GM23338 (cell line): ENCODE results near the gene GRK5. TPM values are rescaled to one million over a fixed set of nuclear protein-coding genes. Genes with fewer than 3 reads are reported as not detected.

Experiments
- ATAC-seq: fragments of 200-7000 bp; cut with Tn5 transposase; 3 replicates; pipeline ENCODE4 v1.9.1; 2020
- DNase-seq: peaks from one replicate; pipeline ENCODE4 v3.0.0-alpha.2; 2015; ENCODE audit warnings: low spot score
- H2AFZ ChIP-seq: fragments of 200-600 bp; sonication (generic); 2 replicates; pipeline ENCODE4 v1.8.0; 2016; ENCODE audit warnings: antibody characterized with exemption, mild to moderate bottlenecking, moderate library complexity
- H3F3A ChIP-seq: fragments of 200-600 bp; sonication (generic); replicated peaks from 2 replicates; pipeline ENCODE4 v1.8.0; 2017; ENCODE audit warnings: antibody characterized with exemption, mixed run types, low read depth
- H3K27ac ChIP-seq: fragments of 200-600 bp; sonication (generic); 2 replicates; pipeline ENCODE4 v1.6.1; 2016; ENCODE audit warnings: low read depth
- H3K27me3 ChIP-seq: fragments of 200-600 bp; sonication (generic); 2 replicates; pipeline ENCODE4 v1.8.0; 2016; ENCODE audit warnings: mild to moderate bottlenecking, mixed run types, moderate library complexity; ENCODE audit not compliant: insufficient read depth
- H3K36me3 ChIP-seq: fragments of 200-600 bp; sonication (generic); 2 replicates; pipeline ENCODE4 v1.8.0; 2016; ENCODE audit warnings: mild to moderate bottlenecking; ENCODE audit not compliant: insufficient read depth
- H3K4me1 ChIP-seq: fragments of 200-600 bp; sonication (generic); 2 replicates; pipeline ENCODE4 v1.8.0; 2016; ENCODE audit warnings: mild to moderate bottlenecking, moderate library complexity; ENCODE audit not compliant: insufficient read depth
- H3K4me2 ChIP-seq: fragments of 200-600 bp; sonication (generic); 2 replicates; pipeline ENCODE4 v1.7.1; 2017; ENCODE audit warnings: mixed run types
- H3K4me3 ChIP-seq: fragments of 200-600 bp; sonication (generic); 2 replicates; pipeline ENCODE4 v1.6.1; 2016; ENCODE audit warnings: mixed run types
- H3K79me2 ChIP-seq: fragments of 200-600 bp; sonication (generic); replicated peaks from 2 replicates; pipeline ENCODE4 v1.8.0; 2017; ENCODE audit warnings: mild to moderate bottlenecking; ENCODE audit not compliant: insufficient read depth
- H3K9me2 ChIP-seq: fragments of 200-600 bp; sonication (generic); 2 replicates; pipeline ENCODE4 v1.8.0; 2017; ENCODE audit not compliant: insufficient read depth
- H4K20me1 ChIP-seq: fragments of 200-600 bp; sonication (generic); replicated peaks from 2 replicates; pipeline ENCODE4 v1.8.0; 2017; ENCODE audit warnings: mild to moderate bottlenecking; ENCODE audit not compliant: insufficient read depth
- H3K27ac Mint-ChIP-seq: 2 replicates; pipeline ENCODE4 v1.8.0; 2020; ENCODE audit warnings: inconsistent platforms, mild to moderate bottlenecking, moderate library complexity, mixed read lengths
- H3K27me3 Mint-ChIP-seq: 3 replicates; pipeline ENCODE4 v1.8.0; 2022; ENCODE audit warnings: low read depth, mild to moderate bottlenecking, moderate library complexity, mixed read lengths, inconsistent platforms; ENCODE audit not compliant: insufficient read depth, poor library complexity
- H3K36me3 Mint-ChIP-seq: 3 replicates; pipeline ENCODE4 v1.8.0; 2021; ENCODE audit warnings: low read depth, mild to moderate bottlenecking, inconsistent platforms, moderate library complexity, mixed read lengths
- H3K4me1 Mint-ChIP-seq: 3 replicates; pipeline ENCODE4 v1.8.0; 2020; ENCODE audit warnings: mild to moderate bottlenecking, inconsistent platforms, mixed read lengths
- H3K4me3 Mint-ChIP-seq: 3 replicates; pipeline ENCODE4 v1.8.0; 2021; ENCODE audit warnings: moderate library complexity, mild to moderate bottlenecking, inconsistent platforms, mixed read lengths
- H3K9me3 Mint-ChIP-seq: 3 replicates; pipeline ENCODE4 v1.8.0; 2020; ENCODE audit warnings: moderate library complexity, mild to moderate bottlenecking, inconsistent platforms, mixed read lengths
- CREB1 ChIP-seq: fragments of 250-450 bp; sonication (Bioruptor Pico); IDR thresholded peaks from 2 replicates; pipeline ENCODE4 v1.5.0; 2020; ENCODE audit warnings: low read depth, mild to moderate bottlenecking, moderate library complexity
- CTCF ChIP-seq, 2 experiments: fragments of 200-600 bp in 1 of 2; sonication (generic) in 1 of 2; conservative IDR thresholded peaks; 2 replicates each; pipeline versions ENCODE4 v1.5.1 to v1.6.1; 2016 to 2017; ENCODE audit warnings: antibody characterized with exemption in 2 of 2, low read depth in 2 of 2, mild to moderate bottlenecking in 2 of 2, moderate library complexity in 1 of 2
- ETS1 ChIP-seq: IDR thresholded peaks from 2 replicates; pipeline ENCODE4 v1.6.1; 2016; ENCODE audit warnings: antibody characterized with exemption
- EZH2 ChIP-seq: fragments of 200-600 bp; sonication (generic); IDR thresholded peaks from one replicate; pipeline ENCODE4 v1.8.0; 2017; ENCODE audit warnings: antibody characterized with exemption, mild to moderate bottlenecking, low read depth; ENCODE audit not compliant: unreplicated experiment
- EZH2phosphoT487 ChIP-seq: fragments of 200-600 bp; sonication (generic); IDR thresholded peaks from one replicate; pipeline ENCODE4 v1.8.1; 2018; ENCODE audit warnings: antibody characterized with exemption; ENCODE audit not compliant: unreplicated experiment
- JUNB ChIP-seq: IDR thresholded peaks from one replicate; pipeline ENCODE4 v1.6.1; 2016; ENCODE audit warnings: antibody characterized with exemption; ENCODE audit not compliant: unreplicated experiment
- NANOG ChIP-seq: IDR thresholded peaks from 2 replicates; pipeline ENCODE4 v1.6.1; 2016; ENCODE audit warnings: antibody characterized with exemption, borderline replicate concordance
- POLR2AphosphoS5 ChIP-seq: IDR thresholded peaks from 2 replicates; pipeline ENCODE4 v1.6.1; 2016; ENCODE audit warnings: antibody characterized with exemption, low read depth
- REST ChIP-seq: IDR thresholded peaks from one replicate; pipeline ENCODE4 v1.6.1; 2018; ENCODE audit warnings: antibody characterized with exemption; ENCODE audit not compliant: unreplicated experiment
- STAT1 ChIP-seq: IDR thresholded peaks from one replicate; pipeline ENCODE4 v1.6.1; 2016; ENCODE audit warnings: antibody characterized with exemption; ENCODE audit not compliant: unreplicated experiment
- ZNF114 ChIP-seq: fragments of 250-450 bp; sonication (Bioruptor Pico); IDR thresholded peaks from 2 replicates; pipeline ENCODE4 v1.5.0; 2020; ENCODE audit warnings: mild to moderate bottlenecking, moderate library complexity
- polyA plus RNA-seq: library from polyadenylated mRNA; unstranded; fragments of >200 nt; fragmentation: Nextera tagmentation; extraction: Ambion mirVana; gene quantifications from 2 replicates; pipeline ENCODE4 v1.2.1, GENCODE V29; 2016
- total RNA-seq: library from RNA; depleted of rRNA; stranded (reverse); fragments of >200 nt; shearing (Covaris generic); gene quantifications from 2 replicates; pipeline ENCODE4 v1.2.3, GENCODE V29; 2014
- TF ChIP-seq, protein P1 (sequence below): fragments of 250-450 bp; sonication (Bioruptor Pico); IDR thresholded peaks from 2 replicates; pipeline ENCODE4 v1.5.0; 2020; ENCODE audit warnings: mild to moderate bottlenecking, moderate library complexity

GRK5 gene
- total and polyA plus RNA-seq, 2 experiments from 2014 or later = 0.53 to 2.0 TPM

DNA sequence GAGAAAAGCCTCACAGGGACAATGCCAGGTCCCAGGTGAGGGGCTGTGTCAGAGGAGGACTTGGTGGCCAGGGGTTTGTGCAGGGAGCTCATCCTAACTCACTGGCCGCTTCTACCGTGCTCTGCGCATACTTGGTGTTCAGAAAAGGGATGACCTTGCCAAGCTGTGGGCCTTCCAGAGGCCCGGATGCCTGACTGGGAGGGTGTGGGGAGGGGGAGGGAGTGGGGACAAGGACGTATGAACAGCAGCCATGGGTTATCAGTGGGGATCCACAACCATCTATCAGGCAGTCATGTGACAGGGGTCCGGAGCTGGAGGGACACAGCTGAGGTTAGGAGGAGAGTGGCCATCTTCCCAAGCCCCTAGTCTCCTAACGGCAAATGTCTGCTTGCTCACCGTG lies 48.0 kb upstream of the GRK5 start (continued):
- TF ChIP-seq CTCF (conservative IDR thresholded peaks at IDR 0.05; ENCODE audit: low read depth in 2 of 2) = no peak
- no peak for TF ChIP-seq NANOG

- Mint-ChIP-seq H3K4me3 (no peak overlapping the region), H3K27me3 (peaks cover 11% of the 10 kb centered on the region), H3K36me3 (peaks cover 28% of the 10 kb centered on the region), H3K9me3 (no peaks in the 10 kb centered on the region; the same call in 2 of the 3 replicates), H3K4me1 (peaks cover 8% of the 10 kb centered on the region), H3K27ac (no peak overlapping the region; the same call in 1 of the 2 replicates)
- no peak for ATAC-seq
- Histone ChIP-seq H3K4me2 (no peak overlapping the region), H4K20me1 (no peaks in the 10 kb centered on the region), H3K27ac (no peak overlapping the region), H2AFZ (no peak overlapping the region), H3K27me3 (no peaks in the 10 kb centered on the region), H3K36me3 (no peaks in the 10 kb centered on the region), H3K4me1 (peaks cover 13% of the 10 kb centered on the region), H3K9me2 (no peaks in the 10 kb centered on the region), H3F3A (peaks cover 11% of the 10 kb centered on the region; the same call in 1 of the 2 replicates), H3K4me3 (no peak overlapping the region), H3K79me2 (peaks cover 4% of the 10 kb centered on the region)
- DNase-seq = no peak
- no peak for TF ChIP-seq REST
- no peak for TF ChIP-seq NANOG
- no peak for TF ChIP-seq STAT1
- TF ChIP-seq CREB1 = no peak
- no peak for TF ChIP-seq ETS1
- no peak for TF ChIP-seq EZH2
- no peak for TF ChIP-seq JUNB
- TF ChIP-seq ZNF114 = no peak
- no peak for TF ChIP-seq EZH2phosphoT487
- no peak for TF ChIP-seq POLR2AphosphoS5
- TF ChIP-seq, protein P1, sequence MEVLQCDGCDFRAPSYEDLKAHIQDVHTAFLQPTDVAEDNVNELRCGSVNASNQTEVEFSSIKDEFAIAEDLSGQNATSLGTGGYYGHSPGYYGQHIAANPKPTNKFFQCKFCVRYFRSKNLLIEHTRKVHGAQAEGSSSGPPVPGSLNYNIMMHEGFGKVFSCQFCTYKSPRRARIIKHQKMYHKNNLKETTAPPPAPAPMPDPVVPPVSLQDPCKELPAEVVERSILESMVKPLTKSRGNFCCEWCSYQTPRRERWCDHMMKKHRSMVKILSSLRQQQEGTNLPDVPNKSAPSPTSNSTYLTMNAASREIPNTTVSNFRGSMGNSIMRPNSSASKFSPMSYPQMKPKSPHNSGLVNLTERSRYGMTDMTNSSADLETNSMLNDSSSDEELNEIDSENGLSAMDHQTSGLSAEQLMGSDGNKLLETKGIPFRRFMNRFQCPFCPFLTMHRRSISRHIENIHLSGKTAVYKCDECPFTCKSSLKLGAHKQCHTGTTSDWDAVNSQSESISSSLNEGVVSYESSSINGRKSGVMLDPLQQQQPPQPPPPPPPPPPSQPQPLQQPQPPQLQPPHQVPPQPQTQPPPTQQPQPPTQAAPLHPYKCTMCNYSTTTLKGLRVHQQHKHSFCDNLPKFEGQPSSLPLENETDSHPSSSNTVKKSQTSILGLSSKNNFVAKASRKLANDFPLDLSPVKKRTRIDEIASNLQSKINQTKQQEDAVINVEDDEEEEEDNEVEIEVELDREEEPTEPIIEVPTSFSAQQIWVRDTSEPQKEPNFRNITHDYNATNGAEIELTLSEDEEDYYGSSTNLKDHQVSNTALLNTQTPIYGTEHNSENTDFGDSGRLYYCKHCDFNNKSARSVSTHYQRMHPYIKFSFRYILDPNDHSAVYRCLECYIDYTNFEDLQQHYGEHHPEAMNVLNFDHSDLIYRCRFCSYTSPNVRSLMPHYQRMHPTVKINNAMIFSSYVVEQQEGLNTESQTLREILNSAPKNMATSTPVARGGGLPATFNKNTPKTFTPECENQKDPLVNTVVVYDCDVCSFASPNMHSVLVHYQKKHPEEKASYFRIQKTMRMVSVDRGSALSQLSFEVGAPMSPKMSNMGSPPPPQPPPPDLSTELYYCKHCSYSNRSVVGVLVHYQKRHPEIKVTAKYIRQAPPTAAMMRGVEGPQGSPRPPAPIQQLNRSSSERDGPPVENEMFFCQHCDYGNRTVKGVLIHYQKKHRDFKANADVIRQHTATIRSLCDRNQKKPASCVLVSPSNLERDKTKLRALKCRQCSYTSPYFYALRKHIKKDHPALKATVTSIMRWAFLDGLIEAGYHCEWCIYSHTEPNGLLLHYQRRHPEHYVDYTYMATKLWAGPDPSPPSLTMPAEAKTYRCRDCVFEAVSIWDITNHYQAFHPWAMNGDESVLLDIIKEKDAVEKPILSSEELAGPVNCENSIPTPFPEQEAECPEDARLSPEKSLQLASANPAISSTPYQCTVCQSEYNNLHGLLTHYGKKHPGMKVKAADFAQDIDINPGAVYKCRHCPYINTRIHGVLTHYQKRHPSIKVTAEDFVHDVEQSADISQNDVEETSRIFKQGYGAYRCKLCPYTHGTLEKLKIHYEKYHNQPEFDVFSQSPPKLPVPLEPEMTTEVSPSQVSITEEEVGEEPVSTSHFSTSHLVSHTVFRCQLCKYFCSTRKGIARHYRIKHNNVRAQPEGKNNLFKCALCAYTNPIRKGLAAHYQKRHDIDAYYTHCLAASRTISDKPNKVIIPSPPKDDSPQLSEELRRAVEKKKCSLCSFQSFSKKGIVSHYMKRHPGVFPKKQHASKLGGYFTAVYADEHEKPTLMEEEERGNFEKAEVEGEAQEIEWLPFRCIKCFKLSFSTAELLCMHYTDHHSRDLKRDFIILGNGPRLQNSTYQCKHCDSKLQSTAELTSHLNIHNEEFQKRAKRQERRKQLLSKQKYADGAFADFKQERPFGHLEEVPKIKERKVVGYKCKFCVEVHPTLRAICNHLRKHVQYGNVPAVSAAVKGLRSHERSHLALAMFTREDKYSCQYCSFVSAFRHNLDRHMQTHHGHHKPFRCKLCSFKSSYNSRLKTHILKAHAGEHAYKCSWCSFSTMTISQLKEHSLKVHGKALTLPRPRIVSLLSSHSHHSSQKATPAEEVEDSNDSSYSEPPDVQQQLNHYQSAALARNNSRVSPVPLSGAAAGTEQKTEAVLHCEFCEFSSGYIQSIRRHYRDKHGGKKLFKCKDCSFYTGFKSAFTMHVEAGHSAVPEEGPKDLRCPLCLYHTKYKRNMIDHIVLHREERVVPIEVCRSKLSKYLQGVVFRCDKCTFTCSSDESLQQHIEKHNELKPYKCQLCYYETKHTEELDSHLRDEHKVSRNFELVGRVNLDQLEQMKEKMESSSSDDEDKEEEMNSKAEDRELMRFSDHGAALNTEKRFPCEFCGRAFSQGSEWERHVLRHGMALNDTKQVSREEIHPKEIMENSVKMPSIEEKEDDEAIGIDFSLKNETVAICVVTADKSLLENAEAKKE (CRISPR knock-in tag) = no peak
Measured at GRCh38 chr10:119161680-119162451, 45.5 kb upstream of the GRK5 start.
